ENCODE data around the gene SYT6.

DNA sequence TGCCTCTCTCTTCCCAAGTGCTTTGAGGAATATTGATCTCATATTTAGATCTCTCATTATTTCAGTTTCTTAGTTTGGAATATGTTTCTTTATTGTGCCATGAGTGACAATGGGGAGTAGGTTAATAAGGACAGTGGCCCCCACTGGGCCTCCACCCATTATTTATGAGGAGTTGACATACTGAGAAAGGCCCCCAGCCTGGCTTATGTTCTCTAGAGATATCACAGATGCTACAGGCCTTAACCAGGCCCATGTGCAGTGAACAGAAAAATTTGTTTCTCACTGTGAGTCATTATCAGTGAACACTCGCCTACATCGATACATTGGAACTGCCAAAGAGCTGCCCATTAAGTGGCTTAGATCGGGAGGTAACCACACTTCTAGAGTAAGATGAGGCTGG is 35.7 kb upstream of the SYT6 start:
- TF ChIP-seq, protein P1, sequence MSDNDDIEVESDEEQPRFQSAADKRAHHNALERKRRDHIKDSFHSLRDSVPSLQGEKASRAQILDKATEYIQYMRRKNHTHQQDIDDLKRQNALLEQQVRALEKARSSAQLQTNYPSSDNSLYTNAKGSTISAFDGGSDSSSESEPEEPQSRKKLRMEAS (CRISPR knock-in tag; IDR thresholded peaks at IDR 0.05) = no peak
- TF ChIP-seq, protein P2, sequence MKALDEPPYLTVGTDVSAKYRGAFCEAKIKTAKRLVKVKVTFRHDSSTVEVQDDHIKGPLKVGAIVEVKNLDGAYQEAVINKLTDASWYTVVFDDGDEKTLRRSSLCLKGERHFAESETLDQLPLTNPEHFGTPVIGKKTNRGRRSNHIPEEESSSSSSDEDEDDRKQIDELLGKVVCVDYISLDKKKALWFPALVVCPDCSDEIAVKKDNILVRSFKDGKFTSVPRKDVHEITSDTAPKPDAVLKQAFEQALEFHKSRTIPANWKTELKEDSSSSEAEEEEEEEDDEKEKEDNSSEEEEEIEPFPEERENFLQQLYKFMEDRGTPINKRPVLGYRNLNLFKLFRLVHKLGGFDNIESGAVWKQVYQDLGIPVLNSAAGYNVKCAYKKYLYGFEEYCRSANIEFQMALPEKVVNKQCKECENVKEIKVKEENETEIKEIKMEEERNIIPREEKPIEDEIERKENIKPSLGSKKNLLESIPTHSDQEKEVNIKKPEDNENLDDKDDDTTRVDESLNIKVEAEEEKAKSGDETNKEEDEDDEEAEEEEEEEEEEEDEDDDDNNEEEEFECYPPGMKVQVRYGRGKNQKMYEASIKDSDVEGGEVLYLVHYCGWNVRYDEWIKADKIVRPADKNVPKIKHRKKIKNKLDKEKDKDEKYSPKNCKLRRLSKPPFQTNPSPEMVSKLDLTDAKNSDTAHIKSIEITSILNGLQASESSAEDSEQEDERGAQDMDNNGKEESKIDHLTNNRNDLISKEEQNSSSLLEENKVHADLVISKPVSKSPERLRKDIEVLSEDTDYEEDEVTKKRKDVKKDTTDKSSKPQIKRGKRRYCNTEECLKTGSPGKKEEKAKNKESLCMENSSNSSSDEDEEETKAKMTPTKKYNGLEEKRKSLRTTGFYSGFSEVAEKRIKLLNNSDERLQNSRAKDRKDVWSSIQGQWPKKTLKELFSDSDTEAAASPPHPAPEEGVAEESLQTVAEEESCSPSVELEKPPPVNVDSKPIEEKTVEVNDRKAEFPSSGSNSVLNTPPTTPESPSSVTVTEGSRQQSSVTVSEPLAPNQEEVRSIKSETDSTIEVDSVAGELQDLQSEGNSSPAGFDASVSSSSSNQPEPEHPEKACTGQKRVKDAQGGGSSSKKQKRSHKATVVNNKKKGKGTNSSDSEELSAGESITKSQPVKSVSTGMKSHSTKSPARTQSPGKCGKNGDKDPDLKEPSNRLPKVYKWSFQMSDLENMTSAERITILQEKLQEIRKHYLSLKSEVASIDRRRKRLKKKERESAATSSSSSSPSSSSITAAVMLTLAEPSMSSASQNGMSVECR (CRISPR knock-in tag; IDR thresholded peaks at IDR 0.05; ENCODE audit: borderline replicate concordance) = no peak
- TF ChIP-seq, protein P3, sequence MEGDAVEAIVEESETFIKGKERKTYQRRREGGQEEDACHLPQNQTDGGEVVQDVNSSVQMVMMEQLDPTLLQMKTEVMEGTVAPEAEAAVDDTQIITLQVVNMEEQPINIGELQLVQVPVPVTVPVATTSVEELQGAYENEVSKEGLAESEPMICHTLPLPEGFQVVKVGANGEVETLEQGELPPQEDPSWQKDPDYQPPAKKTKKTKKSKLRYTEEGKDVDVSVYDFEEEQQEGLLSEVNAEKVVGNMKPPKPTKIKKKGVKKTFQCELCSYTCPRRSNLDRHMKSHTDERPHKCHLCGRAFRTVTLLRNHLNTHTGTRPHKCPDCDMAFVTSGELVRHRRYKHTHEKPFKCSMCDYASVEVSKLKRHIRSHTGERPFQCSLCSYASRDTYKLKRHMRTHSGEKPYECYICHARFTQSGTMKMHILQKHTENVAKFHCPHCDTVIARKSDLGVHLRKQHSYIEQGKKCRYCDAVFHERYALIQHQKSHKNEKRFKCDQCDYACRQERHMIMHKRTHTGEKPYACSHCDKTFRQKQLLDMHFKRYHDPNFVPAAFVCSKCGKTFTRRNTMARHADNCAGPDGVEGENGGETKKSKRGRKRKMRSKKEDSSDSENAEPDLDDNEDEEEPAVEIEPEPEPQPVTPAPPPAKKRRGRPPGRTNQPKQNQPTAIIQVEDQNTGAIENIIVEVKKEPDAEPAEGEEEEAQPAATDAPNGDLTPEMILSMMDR (IDR thresholded peaks at IDR 0.05) = no peak
- TF ChIP-seq ESRRA (CRISPR knock-in tag; IDR thresholded peaks at IDR 0.05; ENCODE audit: borderline replicate concordance) (no peak), NR2C2 (CRISPR knock-in tag; IDR thresholded peaks at IDR 0.05) (no peak), GABPB1 (CRISPR knock-in tag; IDR thresholded peaks at IDR 0.05) (no peak), NR1H2 (CRISPR knock-in tag; IDR thresholded peaks at IDR 0.05) (no peak), HMGA2 (CRISPR knock-in tag; IDR thresholded peaks at IDR 0.05) (no peak), FOXJ3 (CRISPR knock-in tag; IDR thresholded peaks at IDR 0.05; ENCODE audit: borderline replicate concordance) (no peak), CREB1 (CRISPR knock-in tag; IDR thresholded peaks at IDR 0.05) (no peak), RELA (CRISPR knock-in tag; IDR thresholded peaks at IDR 0.05; ENCODE audit: borderline replicate concordance) (no peak), ZNF138 (CRISPR knock-in tag; conservative IDR thresholded peaks at IDR 0.05) (no peak), CREM (CRISPR knock-in tag; IDR thresholded peaks at IDR 0.05) (no peak)
